AG04449 (cell line): Measurements from ENCODE around the gene SDC3.

Source experiments
- CTCF ChIA-PET: fragments of 350-600 bp; formaldehyde crosslinking; extraction: SDS; loops from one replicate; lab custom pipeline; 2021; ENCODE audit warnings: antibody characterized with exemption; lab: Yijun Ruan, JAX
- POLR2A ChIA-PET: fragments of 400-600, 350-600 bp; formaldehyde crosslinking; extraction: SDS; loops from one replicate; lab custom pipeline; 2020; ENCODE audit warnings: antibody characterized with exemption, inconsistent platforms; lab: Yijun Ruan, JAX
- DNase-seq: peaks from one replicate; pipeline ENCODE4 v3.0.0-alpha.2; 2010; ENCODE audit warnings: low read depth, low spot score
- H3K4me3 ChIP-seq: 2 replicates; pipeline ENCODE4 v1.5.1; 2011; ENCODE audit warnings: low read depth, mild to moderate bottlenecking, control low read depth, low read length
- CTCF ChIP-seq: IDR thresholded peaks from one replicate; pipeline ENCODE4 v1.5.1; 2011; ENCODE audit warnings: mild to moderate bottlenecking, moderate library complexity, low read length, control low read depth, inconsistent platforms; ENCODE audit not compliant: insufficient read depth; ENCODE audit errors: missing control alignments

SDC3 gene

GRCh38 chr1:30820299-30820698, 88.3 kb downstream of the SDC3 start:
- POLR2A ChIA-PET: no interaction called here
- no peak for DNase-seq
- H3K4me3 ChIP-seq: no peak overlapping the region
- CTCF ChIA-PET: interaction anchor here (0.7 to 6.8 kb wide), 3 partner anchors 8 to 100 kb away, joined by 3 to 57 read pairs (median 4); no protein-coding TSS in a partner anchor
- TF ChIP-seq CTCF: no peak
